ENCODE measurements around the gene FNTB. TPM values are rescaled to one million over a fixed set of nuclear protein-coding genes. Genes with fewer than 3 reads are reported as not detected.

The FNTB gene
- polyA plus RNA-seq, 1 donor from 2014 or later = 6.7 TPM

DNA sequence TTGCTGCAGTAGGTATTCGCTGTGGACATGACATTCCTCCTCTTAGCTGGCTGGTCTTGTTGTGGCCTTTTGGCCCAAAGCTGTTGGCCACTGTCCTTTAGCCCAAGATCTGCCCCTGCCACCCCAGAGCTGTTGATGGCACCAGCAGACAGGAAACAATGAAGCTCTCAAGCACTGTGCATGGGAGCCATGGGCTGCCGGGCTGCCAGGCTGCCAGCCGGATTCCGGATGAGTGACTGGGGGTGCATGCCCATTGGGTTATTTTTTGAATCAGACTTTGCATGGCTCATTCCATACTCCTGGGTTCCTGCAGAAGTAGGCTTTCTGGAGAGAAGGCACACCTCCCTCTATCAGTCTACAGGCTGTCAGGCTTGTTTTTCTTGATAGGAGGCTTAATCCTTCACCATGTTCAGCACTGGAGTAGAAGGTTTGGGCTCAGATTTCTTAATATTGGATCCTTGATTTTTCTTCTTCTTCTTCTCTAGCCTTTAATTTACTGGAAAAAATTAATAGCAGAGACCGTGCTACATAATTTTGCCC lies 83.2 kb downstream of the FNTB start:
- peaks cover 6% of the 10 kb centered on the region for H3K36me3 ChIP-seq (ENCODE audit: insufficient read depth, low read length)
- H3K27me3 ChIP-seq (ENCODE audit: insufficient read depth, low read depth, low read length) = no peaks in the 10 kb centered on the region
- no peaks in the 10 kb centered on the region for H3K9me3 ChIP-seq (ENCODE audit: low read length)
- H3K9me2 ChIP-seq (ENCODE audit: insufficient read depth, low read length) = no peaks in the 10 kb centered on the region
- TF ChIP-seq, protein P1, sequence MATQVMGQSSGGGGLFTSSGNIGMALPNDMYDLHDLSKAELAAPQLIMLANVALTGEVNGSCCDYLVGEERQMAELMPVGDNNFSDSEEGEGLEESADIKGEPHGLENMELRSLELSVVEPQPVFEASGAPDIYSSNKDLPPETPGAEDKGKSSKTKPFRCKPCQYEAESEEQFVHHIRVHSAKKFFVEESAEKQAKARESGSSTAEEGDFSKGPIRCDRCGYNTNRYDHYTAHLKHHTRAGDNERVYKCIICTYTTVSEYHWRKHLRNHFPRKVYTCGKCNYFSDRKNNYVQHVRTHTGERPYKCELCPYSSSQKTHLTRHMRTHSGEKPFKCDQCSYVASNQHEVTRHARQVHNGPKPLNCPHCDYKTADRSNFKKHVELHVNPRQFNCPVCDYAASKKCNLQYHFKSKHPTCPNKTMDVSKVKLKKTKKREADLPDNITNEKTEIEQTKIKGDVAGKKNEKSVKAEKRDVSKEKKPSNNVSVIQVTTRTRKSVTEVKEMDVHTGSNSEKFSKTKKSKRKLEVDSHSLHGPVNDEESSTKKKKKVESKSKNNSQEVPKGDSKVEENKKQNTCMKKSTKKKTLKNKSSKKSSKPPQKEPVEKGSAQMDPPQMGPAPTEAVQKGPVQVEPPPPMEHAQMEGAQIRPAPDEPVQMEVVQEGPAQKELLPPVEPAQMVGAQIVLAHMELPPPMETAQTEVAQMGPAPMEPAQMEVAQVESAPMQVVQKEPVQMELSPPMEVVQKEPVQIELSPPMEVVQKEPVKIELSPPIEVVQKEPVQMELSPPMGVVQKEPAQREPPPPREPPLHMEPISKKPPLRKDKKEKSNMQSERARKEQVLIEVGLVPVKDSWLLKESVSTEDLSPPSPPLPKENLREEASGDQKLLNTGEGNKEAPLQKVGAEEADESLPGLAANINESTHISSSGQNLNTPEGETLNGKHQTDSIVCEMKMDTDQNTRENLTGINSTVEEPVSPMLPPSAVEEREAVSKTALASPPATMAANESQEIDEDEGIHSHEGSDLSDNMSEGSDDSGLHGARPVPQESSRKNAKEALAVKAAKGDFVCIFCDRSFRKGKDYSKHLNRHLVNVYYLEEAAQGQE (IDR thresholded peaks at IDR 0.05; ENCODE audit: borderline replicate concordance) = no peak
- TF ChIP-seq TAF1 (IDR thresholded peaks at IDR 0.05; ENCODE audit: low read depth) (no peak), RAD21 (conservative IDR thresholded peaks at IDR 0.05) (no peak)
- TF ChIP-seq, protein P2, sequence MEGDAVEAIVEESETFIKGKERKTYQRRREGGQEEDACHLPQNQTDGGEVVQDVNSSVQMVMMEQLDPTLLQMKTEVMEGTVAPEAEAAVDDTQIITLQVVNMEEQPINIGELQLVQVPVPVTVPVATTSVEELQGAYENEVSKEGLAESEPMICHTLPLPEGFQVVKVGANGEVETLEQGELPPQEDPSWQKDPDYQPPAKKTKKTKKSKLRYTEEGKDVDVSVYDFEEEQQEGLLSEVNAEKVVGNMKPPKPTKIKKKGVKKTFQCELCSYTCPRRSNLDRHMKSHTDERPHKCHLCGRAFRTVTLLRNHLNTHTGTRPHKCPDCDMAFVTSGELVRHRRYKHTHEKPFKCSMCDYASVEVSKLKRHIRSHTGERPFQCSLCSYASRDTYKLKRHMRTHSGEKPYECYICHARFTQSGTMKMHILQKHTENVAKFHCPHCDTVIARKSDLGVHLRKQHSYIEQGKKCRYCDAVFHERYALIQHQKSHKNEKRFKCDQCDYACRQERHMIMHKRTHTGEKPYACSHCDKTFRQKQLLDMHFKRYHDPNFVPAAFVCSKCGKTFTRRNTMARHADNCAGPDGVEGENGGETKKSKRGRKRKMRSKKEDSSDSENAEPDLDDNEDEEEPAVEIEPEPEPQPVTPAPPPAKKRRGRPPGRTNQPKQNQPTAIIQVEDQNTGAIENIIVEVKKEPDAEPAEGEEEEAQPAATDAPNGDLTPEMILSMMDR (IDR thresholded peaks at IDR 0.05; ENCODE audit: poor library complexity, severe bottlenecking) = no peak
- H3F3A ChIP-seq (ENCODE audit: insufficient read depth, low read length, poor library complexity, severe bottlenecking) = no peaks in the 10 kb centered on the region
- no peaks in the 10 kb centered on the region for H3K79me2 ChIP-seq (replicated peaks; ENCODE audit: insufficient read depth, low read length)
- no peaks in the 10 kb centered on the region for H4K20me1 ChIP-seq (ENCODE audit: insufficient read depth)
- no peak overlapping the region for H3K9ac ChIP-seq (ENCODE audit: low read length)
- no peak overlapping the region for H3K4me3 ChIP-seq (ENCODE audit: low read length)
- no peak overlapping the region for H3K4me2 ChIP-seq (ENCODE audit: low read length)
- no peak overlapping the region for H2AFZ ChIP-seq (ENCODE audit: low read depth, low read length)
- H3K27ac ChIP-seq (ENCODE audit: low read length) = no peak overlapping the region

DNA sequence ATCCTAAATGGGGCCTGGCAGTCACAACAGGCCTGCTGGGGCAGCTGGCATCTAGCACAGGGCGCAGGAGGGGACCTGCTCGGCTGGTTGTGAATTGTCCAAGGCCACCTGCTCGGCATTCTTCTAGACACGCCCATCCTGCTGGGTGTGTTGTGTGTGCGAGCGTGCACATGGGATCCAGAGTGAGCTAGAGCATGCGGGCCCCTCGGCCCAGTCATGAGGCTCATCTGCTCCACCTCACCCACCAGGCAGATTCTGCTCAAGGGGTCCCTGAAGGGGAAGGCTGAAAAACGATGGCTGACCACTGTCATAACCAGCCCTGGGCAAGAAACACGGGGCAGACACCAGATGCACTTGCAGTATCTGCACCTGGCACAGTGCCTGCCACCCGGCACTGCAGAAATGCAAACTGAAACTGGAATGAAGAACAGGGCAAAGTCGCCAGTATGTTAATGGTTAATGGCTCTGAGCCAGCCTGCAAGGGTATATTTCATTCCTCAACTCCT lies 83.8 kb downstream of the FNTB start:
- TF ChIP-seq, protein P1 (IDR thresholded peaks at IDR 0.05; ENCODE audit: borderline replicate concordance) = no peak
- TF ChIP-seq, protein P2 (IDR thresholded peaks at IDR 0.05; ENCODE audit: poor library complexity, severe bottlenecking) = no peak
- TF ChIP-seq SMC3 (conservative IDR thresholded peaks at IDR 0.05; ENCODE audit: poor library complexity) (no peak), MXI1 (conservative IDR thresholded peaks at IDR 0.05; ENCODE audit: poor library complexity, severe bottlenecking) (no peak), EP300 (conservative IDR thresholded peaks at IDR 0.05; ENCODE audit: poor library complexity, severe bottlenecking) (no peak), EZH2 (IDR thresholded peaks at IDR 0.05; ENCODE audit: borderline replicate concordance, insufficient read depth, low read length, poor library complexity, severe bottlenecking) (no peak), POLR2AphosphoS5 (IDR thresholded peaks at IDR 0.05) (no peak), TAF1 (IDR thresholded peaks at IDR 0.05; ENCODE audit: low read depth) (no peak), RAD21 (conservative IDR thresholded peaks at IDR 0.05) (no peak)
- no peaks in the 10 kb centered on the region for H3K9me2 ChIP-seq (ENCODE audit: insufficient read depth, low read length)
- no peaks in the 10 kb centered on the region for H3K27me3 ChIP-seq (ENCODE audit: insufficient read depth, low read depth, low read length)
- H4K20me1 ChIP-seq (ENCODE audit: insufficient read depth) = no peaks in the 10 kb centered on the region
- no peak overlapping the region for H3K27ac ChIP-seq (ENCODE audit: low read length)
- H3F3A ChIP-seq (ENCODE audit: insufficient read depth, low read length, poor library complexity, severe bottlenecking) = no peaks in the 10 kb centered on the region
- H3K4me3 ChIP-seq (ENCODE audit: low read length) = no peak overlapping the region
- H3K9ac ChIP-seq (ENCODE audit: low read length) = no peak overlapping the region
- H3K4me2 ChIP-seq (ENCODE audit: low read length) = no peak overlapping the region
- H3K36me3 ChIP-seq (ENCODE audit: insufficient read depth, low read length) = peaks cover 6% of the 10 kb centered on the region
- H3K79me2 ChIP-seq (replicated peaks; ENCODE audit: insufficient read depth, low read length) = no peaks in the 10 kb centered on the region
- H3K9me3 ChIP-seq (ENCODE audit: low read length) = no peaks in the 10 kb centered on the region
- H2AFZ ChIP-seq (ENCODE audit: low read depth, low read length) = no peak overlapping the region
